Stomach (tissue), 9 donors: ENCODE measurements around the gene TCP11. TPM values are rescaled to one million over a fixed set of nuclear protein-coding genes. Genes with fewer than 3 reads are reported as not detected.

Source experiments
- DNase-seq, 2 donors: peaks; one replicate each; pipeline versions ENCODE4 v3.0.0 to v3.0.0-alpha.2; 2013 to 2019
- H3K27ac ChIP-seq, 5 donors: fragments of 200-600 bp in 4 of 5; sonication (generic) in 4 of 5; one replicate each; pipeline ENCODE4 v1.5.1; 2013 to 2019; ENCODE audit warnings: mild to moderate bottlenecking in 1 of 5, moderate library complexity in 1 of 5
- H3K27me3 ChIP-seq, 3 donors: fragments of 200-600 bp; sonication (generic); one replicate each; pipeline ENCODE4 v1.5.1; 2017 to 2019; ENCODE audit warnings: mixed run types in 1 of 3
- H3K36me3 ChIP-seq, 4 donors: fragments of 200-600 bp; sonication (generic); 1 replicate in 3 of 4; 2 replicates in 1 of 4; pipeline ENCODE4 v1.5.1; 2016 to 2019
- H3K4me1 ChIP-seq, 4 donors: fragments of 200-600 bp; sonication (generic); one replicate each; pipeline ENCODE4 v1.5.1; 2016 to 2019
- H3K4me3 ChIP-seq, 4 donors: fragments of 200-600 bp; sonication (generic) in 3 of 4; one replicate each; pipeline ENCODE4 v1.5.1; 2016 to 2019; ENCODE audit warnings: mild to moderate bottlenecking in 1 of 4
- H3K9me3 ChIP-seq, 4 donors: fragments of 200-600 bp; sonication (generic); one replicate each; pipeline ENCODE4 v1.5.1; 2016 to 2019
- EP300 ChIP-seq: sonication (generic); formaldehyde crosslinking; IDR thresholded peaks from one replicate; pipeline ENCODE4 v1.6.1; 2017; ENCODE audit warnings: antibody characterized with exemption
- POLR2A ChIP-seq, 4 donors: fragments of 450-650 bp; IDR thresholded peaks; one replicate each; pipeline ENCODE4 v1.6.1; 2016; ENCODE audit warnings: antibody characterized with exemption in 4 of 4, control low read depth in 2 of 4, mild to moderate bottlenecking in 1 of 4, moderate library complexity in 1 of 4
- POLR2AphosphoS5 ChIP-seq, 3 donors: sonication (generic); formaldehyde crosslinking; IDR thresholded peaks; one replicate each; pipeline ENCODE4 v1.6.1; 2016; ENCODE audit warnings: antibody characterized with exemption in 3 of 3
- WGBS, 5 donors: extraction: QIAGEN DNeasy Blood & Tissue Kit in 3 of 5; methylation state at CpG; one replicate each; pipeline versions ENCODE4 v1.1.5 to v1.1.7; 2013 to 2018; 5-methylcytosine and 5-hydroxymethylcytosine counted together
- intact Hi-C: fragments of 100-400 bp; cut with DNase I; formaldehyde crosslinking; loops from one replicate; pipeline ENCODE4 v1.15.1; 2023; ENCODE audit warnings: low total_unique reads
- polyA plus RNA-seq, 3 donors: library from polyadenylated mRNA; stranded (reverse); fragments of 200-250 nt; gene quantifications; one replicate each; pipeline ENCODE4 v1.2.3, GENCODE V29; 2013
- total RNA-seq, 5 donors: library from RNA; depleted of rRNA; stranded (reverse); fragments of >200 nt; gene quantifications; one replicate each; pipeline versions ENCODE4 v1.1.0 to v1.2.3, GENCODE V29; 2014 to 2016
- TF ChIP-seq, protein P1 (sequence below), 7 experiments: fragments of 450-650 bp in 4 of 7; fragments of 200-600 bp in 3 of 7; sonication (generic) in 3 of 7; IDR thresholded peaks; one replicate each; pipeline ENCODE4 v1.5.1; 2016 to 2019; ENCODE audit warnings: antibody characterized with exemption in 7 of 7, control low read depth in 2 of 7, mild to moderate bottlenecking in 1 of 7
- donor health status: healthy with polysubstance abuse.
- donor health status: Bipolar disorder and iron deficiency.
- donor health status: healthy.

Gene TCP11
- total and polyA plus RNA-seq, 8 donors, result 0.25 to 0.73 TPM; not detected in 6

DNA sequence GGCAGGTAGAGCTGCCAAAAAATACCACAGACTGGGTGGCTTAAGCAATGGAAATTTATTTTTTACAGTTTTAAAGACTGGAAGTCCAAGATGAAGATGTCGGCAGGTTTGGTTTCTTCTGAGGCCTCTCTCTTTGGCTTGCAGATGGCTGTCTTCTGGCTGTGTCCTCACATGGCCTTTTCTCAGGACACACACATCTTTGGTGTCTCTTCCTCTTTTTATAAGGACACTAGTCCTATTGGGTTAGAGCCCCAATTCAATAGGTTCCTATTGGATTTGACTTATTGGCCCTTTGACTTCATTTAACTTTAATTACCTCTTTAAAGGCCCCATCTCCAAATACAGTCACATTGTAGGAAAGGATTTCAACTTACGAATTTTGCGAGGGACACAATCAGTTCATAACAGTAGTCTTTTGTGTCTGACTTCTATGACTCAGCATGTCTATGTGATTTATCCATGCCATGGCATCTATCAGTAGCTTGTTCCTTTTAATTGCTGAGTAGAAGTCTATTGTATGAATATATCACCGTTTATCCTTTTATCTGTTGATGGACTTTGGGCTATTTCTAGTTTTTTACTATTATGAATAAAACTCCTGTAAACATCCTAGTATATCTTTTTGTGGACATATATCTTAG, 11.0 kb upstream of the TCP11 start:
- DNase-seq, result no peak
- Histone ChIP-seq H3K9me3 (no peaks in the 10 kb centered on the region), H3K4me1 (peaks cover 0 to 6% (median 0%) of the 10 kb centered on the region in 4 donors), H3K27me3 (no peaks in the 10 kb centered on the region), H3K4me3 (no peak overlapping the region), H3K27ac (no peak overlapping the region), H3K36me3 (no peaks in the 10 kb centered on the region)
- WGBS, 5 donors, result 50 to 64% (median 54%) methylated on average over 4 of the region's 4 CpGs
- intact Hi-C loops, result no loop called here
- no peak for TF ChIP-seq POLR2A (IDR thresholded peaks at IDR 0.05)
- TF ChIP-seq, protein P1, sequence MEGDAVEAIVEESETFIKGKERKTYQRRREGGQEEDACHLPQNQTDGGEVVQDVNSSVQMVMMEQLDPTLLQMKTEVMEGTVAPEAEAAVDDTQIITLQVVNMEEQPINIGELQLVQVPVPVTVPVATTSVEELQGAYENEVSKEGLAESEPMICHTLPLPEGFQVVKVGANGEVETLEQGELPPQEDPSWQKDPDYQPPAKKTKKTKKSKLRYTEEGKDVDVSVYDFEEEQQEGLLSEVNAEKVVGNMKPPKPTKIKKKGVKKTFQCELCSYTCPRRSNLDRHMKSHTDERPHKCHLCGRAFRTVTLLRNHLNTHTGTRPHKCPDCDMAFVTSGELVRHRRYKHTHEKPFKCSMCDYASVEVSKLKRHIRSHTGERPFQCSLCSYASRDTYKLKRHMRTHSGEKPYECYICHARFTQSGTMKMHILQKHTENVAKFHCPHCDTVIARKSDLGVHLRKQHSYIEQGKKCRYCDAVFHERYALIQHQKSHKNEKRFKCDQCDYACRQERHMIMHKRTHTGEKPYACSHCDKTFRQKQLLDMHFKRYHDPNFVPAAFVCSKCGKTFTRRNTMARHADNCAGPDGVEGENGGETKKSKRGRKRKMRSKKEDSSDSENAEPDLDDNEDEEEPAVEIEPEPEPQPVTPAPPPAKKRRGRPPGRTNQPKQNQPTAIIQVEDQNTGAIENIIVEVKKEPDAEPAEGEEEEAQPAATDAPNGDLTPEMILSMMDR (IDR thresholded peaks at IDR 0.05), result no peak
- no peak for TF ChIP-seq POLR2AphosphoS5 (IDR thresholded peaks at IDR 0.05)
- no peak for TF ChIP-seq EP300

- Histone ChIP-seq H3K27ac (no peak overlapping the region), H3K4me1 (peaks cover 0 to 6% (median 0%) of the 10 kb centered on the region in 4 donors), H3K9me3 (no peaks in the 10 kb centered on the region), H3K27me3 (no peaks in the 10 kb centered on the region), H3K4me3 (no peak overlapping the region), H3K36me3 (no peaks in the 10 kb centered on the region)
- DNase-seq, result no peak
- intact Hi-C loops, result no loop called here
- 72 to 92% (median 88%) methylated on average over 2 of the region's 2 CpGs for WGBS, 5 donors
- TF ChIP-seq EP300, result no peak
Measured at GRCh38 chr6:35151466-35151865, 10.3 kb upstream of the TCP11 start.

DNA sequence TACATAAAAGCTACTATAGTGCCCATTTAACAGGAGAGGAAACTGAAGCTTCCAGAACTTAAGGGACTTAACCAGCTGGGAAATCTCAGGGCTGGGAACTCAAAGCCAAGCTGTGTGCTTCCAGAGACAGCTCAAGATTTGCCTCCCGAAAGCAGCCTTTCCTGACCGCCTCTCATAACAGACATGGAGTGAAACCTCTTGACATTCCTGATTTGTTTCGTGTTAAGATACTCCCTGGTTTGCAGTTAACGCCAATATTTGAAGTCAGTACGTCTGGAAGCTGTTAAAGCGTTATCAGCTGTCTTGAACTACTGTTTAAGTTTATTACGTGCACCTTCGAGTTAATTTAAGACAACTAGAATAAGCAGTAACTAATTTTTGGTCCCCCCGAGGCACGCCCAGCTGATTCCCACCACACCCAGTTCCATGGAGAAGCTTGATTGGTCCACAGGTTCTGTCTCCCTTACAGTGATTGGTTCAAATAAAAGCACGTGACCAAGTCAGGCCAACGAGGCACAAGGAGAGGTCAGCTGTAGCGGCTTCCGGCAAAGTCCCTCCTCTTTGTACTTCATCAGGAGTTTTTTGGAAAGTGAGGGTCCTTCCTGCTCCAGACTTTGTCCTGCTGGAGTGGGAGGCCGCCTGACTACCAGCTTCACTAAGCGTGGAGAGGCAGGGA, 8.9 kb upstream of the TCP11 start:
- H3K4me3 ChIP-seq, result no peak overlapping the region
- no peak overlapping the region for H3K27ac ChIP-seq
- no peak for DNase-seq
- H3K4me1 ChIP-seq, result peaks cover 0 to 6% (median 0%) of the 10 kb centered on the region in 4 donors
- TF ChIP-seq POLR2AphosphoS5 (IDR thresholded peaks at IDR 0.05), result no peak
- TF ChIP-seq POLR2A (IDR thresholded peaks at IDR 0.05), result no peak
- no peak for TF ChIP-seq EP300
- TF ChIP-seq, protein P1 (IDR thresholded peaks at IDR 0.05), result no peak
- H3K9me3 ChIP-seq, result no peaks in the 10 kb centered on the region
- intact Hi-C loops, result loop anchor here (5.0 kb wide), 1 partner anchor 57 kb away; no protein-coding TSS in a partner anchor
- H3K27me3 ChIP-seq, result no peaks in the 10 kb centered on the region
- WGBS, 5 donors, result 80 to 84% (median 81%) methylated on average over 16 of the region's 16 CpGs
- no peaks in the 10 kb centered on the region for H3K36me3 ChIP-seq

DNA sequence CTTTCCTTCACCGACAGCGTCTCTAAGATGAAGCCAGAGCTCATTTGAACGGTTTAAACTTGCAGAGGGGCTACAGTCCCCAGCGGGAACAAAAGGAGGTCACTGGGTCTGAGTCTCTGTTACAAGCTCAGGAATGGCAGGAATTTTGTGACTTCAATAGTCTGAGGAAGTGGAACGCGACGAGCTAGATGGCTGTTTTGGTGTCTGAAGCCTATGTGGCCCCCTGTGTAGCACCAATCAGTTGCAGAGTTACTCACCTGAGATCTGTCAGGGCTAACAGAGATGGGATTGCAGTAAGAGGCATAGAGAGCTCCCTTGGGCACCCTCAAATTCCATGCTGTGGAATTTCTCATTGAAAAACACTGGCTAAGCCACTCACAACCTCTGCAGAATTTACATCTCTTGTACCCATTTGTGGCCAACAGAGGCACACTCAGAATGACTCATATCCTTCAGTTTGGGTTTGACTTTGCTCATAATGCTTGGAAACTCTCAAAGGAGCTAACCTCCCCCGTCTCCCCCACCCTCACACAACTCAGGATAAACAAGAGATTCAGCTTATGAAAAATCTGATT, 7.1 kb upstream of the TCP11 start:
- Histone ChIP-seq H3K4me1 (peaks cover 0 to 6% (median 0%) of the 10 kb centered on the region in 4 donors), H3K4me3 (no peak overlapping the region), H3K9me3 (no peaks in the 10 kb centered on the region), H3K27me3 (no peaks in the 10 kb centered on the region), H3K27ac (no peak overlapping the region), H3K36me3 (no peaks in the 10 kb centered on the region)
- TF ChIP-seq, protein P1 (IDR thresholded peaks at IDR 0.05), result no peak
- no peak for TF ChIP-seq POLR2A (IDR thresholded peaks at IDR 0.05)
- TF ChIP-seq EP300, result no peak
- no peak for TF ChIP-seq POLR2AphosphoS5 (IDR thresholded peaks at IDR 0.05)
- DNase-seq, result no peak
- 39 to 51% (median 48%) methylated on average over 8 of the region's 8 CpGs for WGBS, 5 donors
- intact Hi-C loops, result loop anchor here (5.0 kb wide), 1 partner anchor 59 kb away; no protein-coding TSS in a partner anchor
